HG03097 (cell line): ENCODE data around the gene PPP1R9A.

Experiments
- ATAC-seq: cut with Tn5 transposase; IDR thresholded peaks from one replicate; pipeline ENCODE4 v1.9.1; 2021; ENCODE audit not compliant: unreplicated experiment, low FRiP score

The PPP1R9A gene

GRCh38 chr7:94908323-94909178, 1.2 kb downstream of the PPP1R9A start:
- ATAC-seq: no peak

- ATAC-seq: no peak
Measured at GRCh38 chr7:94909179-94909466, 1.7 kb downstream of the PPP1R9A start.

- ATAC-seq: no peak
Measured at GRCh38 chr7:94912085-94912484, 4.7 kb downstream of the PPP1R9A start.

- no peak for ATAC-seq
Measured at GRCh38 chr7:94913391-94913790, 6.0 kb downstream of the PPP1R9A start.

GRCh38 chr7:94921911-94922310, 14.5 kb downstream of the PPP1R9A start:
- ATAC-seq: no peak

GRCh38 chr7:94922457-94922856, 15.1 kb downstream of the PPP1R9A start:
- ATAC-seq: no peak

- ATAC-seq: no peak
Measured at GRCh38 chr7:94923412-94923811, 16.0 kb downstream of the PPP1R9A start.

GRCh38 chr7:94928168-94928707, 20.8 kb downstream of the PPP1R9A start:
- no peak for ATAC-seq

GRCh38 chr7:94933256-94933990, 26.0 kb downstream of the PPP1R9A start:
- no peak for ATAC-seq

- ATAC-seq: no peak
Measured at GRCh38 chr7:94939395-94939794, 32.0 kb downstream of the PPP1R9A start.

GRCh38 chr7:94940241-94940640, 32.8 kb downstream of the PPP1R9A start:
- ATAC-seq: no peak

GRCh38 chr7:94941844-94942632, 34.6 kb downstream of the PPP1R9A start:
- ATAC-seq: no peak

- ATAC-seq: no peak
Measured at GRCh38 chr7:94943134-94943533, 35.7 kb downstream of the PPP1R9A start.

GRCh38 chr7:94949532-94949931, 42.1 kb downstream of the PPP1R9A start:
- ATAC-seq: no peak

- no peak for ATAC-seq
Measured at GRCh38 chr7:94955807-94956206, 48.4 kb downstream of the PPP1R9A start.

GRCh38 chr7:94957061-94957460, 49.7 kb downstream of the PPP1R9A start:
- no peak for ATAC-seq

GRCh38 chr7:94962661-94963060, 55.3 kb downstream of the PPP1R9A start:
- no peak for ATAC-seq

- ATAC-seq: no peak
Measured at GRCh38 chr7:94969434-94970084, 62.2 kb downstream of the PPP1R9A start.

GRCh38 chr7:94970085-94970576, 62.7 kb downstream of the PPP1R9A start:
- ATAC-seq: no peak
